ENCODE data around the gene EZH2.

- TF ChIP-seq CTCF (IDR thresholded peaks at IDR 0.05) (no peak), POLR2A (IDR thresholded peaks at IDR 0.05) (no peak)
Measured at GRCh38 chr7:148803094-148803493, 81.0 kb downstream of the EZH2 start.

Measured in right lobe of liver (tissue), 4 donors.